GM12801 (cell line): ENCODE data around the gene SLX4.

ENCODE experiments used
- TF ChIP-seq, protein P1 (sequence below): IDR thresholded peaks from one replicate; pipeline ENCODE4 v1.5.1; 2011; ENCODE audit warnings: control low read depth; ENCODE audit not compliant: insufficient read length; ENCODE audit errors: extremely low read depth

The SLX4 gene

GRCh38 chr16:3637371-3637923 lies 26.0 kb upstream of the SLX4 start:
- TF ChIP-seq, protein P1, sequence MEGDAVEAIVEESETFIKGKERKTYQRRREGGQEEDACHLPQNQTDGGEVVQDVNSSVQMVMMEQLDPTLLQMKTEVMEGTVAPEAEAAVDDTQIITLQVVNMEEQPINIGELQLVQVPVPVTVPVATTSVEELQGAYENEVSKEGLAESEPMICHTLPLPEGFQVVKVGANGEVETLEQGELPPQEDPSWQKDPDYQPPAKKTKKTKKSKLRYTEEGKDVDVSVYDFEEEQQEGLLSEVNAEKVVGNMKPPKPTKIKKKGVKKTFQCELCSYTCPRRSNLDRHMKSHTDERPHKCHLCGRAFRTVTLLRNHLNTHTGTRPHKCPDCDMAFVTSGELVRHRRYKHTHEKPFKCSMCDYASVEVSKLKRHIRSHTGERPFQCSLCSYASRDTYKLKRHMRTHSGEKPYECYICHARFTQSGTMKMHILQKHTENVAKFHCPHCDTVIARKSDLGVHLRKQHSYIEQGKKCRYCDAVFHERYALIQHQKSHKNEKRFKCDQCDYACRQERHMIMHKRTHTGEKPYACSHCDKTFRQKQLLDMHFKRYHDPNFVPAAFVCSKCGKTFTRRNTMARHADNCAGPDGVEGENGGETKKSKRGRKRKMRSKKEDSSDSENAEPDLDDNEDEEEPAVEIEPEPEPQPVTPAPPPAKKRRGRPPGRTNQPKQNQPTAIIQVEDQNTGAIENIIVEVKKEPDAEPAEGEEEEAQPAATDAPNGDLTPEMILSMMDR, result no peak

- TF ChIP-seq, protein P1, result no peak
Measured at GRCh38 chr16:3625911-3626732, 14.7 kb upstream of the SLX4 start.

GRCh38 chr16:3625331-3625730 lies 13.9 kb upstream of the SLX4 start:
- TF ChIP-seq, protein P1, result no peak

GRCh38 chr16:3623642-3624041 lies 12.2 kb upstream of the SLX4 start:
- TF ChIP-seq, protein P1, result no peak

DNA sequence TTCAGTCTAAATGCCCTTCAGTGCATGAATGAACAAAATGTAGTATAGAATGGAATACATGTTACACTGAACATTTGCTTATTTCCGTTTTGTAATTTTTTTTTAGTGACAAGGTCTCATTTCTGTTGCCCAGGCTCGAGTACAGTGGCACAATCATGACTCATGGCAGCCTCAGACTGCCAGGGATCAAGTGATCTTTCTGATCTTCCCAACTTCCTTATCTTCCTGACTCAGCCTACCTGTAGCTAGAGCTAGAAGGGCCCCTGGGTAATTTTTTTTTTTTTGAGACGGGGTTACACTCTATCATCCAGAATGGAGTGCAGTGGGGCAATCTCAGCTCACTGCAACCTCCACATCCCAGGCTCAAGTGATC lies 7.3 kb upstream of the SLX4 start:
- TF ChIP-seq, protein P1, result no peak

GRCh38 chr16:3612510-3613466 lies 1.4 kb upstream of the SLX4 start:
- TF ChIP-seq, protein P1, result no peak

DNA sequence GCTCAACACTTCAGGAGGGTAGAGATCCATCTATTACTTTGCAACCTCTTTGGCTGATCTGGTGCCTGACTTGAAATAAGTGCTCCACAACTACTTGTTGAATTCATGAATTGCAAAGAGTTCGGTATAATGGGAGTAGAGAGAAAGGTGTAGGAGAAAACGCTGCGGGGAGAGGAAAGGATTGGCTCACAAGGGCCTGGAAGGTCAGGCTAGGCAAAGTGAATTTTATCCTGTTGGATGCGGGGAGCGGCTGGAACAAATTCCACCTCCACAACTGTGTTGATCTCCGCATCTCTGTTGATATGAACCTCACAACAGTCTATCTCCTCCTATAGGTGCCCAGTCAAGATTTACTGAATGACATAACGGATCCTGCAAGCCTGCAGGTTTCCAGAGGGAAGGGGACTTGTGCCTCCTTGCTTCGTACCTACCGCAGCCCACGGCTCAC lies 684 bp downstream of the SLX4 start:
- TF ChIP-seq, protein P1, result no peak
